ENCODE measurements around the gene FPR1.
A peak's percentile ranks its signal among the peaks of the same experiment; 100 is the strongest.

Gene FPR1, protein sequence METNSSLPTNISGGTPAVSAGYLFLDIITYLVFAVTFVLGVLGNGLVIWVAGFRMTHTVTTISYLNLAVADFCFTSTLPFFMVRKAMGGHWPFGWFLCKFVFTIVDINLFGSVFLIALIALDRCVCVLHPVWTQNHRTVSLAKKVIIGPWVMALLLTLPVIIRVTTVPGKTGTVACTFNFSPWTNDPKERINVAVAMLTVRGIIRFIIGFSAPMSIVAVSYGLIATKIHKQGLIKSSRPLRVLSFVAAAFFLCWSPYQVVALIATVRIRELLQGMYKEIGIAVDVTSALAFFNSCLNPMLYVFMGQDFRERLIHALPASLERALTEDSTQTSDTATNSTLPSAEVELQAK

DNA sequence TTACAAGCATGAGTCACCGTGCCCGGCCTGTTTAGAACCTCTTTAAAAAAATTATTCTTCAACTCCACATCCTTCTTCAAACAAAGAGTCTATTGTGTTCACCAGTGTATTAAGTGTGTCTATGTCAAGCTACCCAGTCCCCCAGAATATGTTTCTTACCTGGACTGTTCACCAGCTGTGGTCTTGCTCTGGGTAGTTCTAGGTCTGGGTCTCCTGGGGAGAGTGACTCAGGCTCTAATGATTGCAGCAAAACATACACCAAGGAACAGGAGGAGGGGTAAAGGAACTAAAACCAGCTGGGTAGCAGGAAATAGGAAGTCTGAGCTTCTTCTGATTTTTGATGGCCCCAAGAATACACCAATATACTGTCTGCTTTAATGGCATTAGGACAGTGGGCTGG is at the start of gene FPR1:
FPR1 (minus strand) TSS at position 224 of the 400 bp plus-strand sequence. CDS start 4,884 bp downstream, outside the sequence.
- no peak for DNase-seq

DNA sequence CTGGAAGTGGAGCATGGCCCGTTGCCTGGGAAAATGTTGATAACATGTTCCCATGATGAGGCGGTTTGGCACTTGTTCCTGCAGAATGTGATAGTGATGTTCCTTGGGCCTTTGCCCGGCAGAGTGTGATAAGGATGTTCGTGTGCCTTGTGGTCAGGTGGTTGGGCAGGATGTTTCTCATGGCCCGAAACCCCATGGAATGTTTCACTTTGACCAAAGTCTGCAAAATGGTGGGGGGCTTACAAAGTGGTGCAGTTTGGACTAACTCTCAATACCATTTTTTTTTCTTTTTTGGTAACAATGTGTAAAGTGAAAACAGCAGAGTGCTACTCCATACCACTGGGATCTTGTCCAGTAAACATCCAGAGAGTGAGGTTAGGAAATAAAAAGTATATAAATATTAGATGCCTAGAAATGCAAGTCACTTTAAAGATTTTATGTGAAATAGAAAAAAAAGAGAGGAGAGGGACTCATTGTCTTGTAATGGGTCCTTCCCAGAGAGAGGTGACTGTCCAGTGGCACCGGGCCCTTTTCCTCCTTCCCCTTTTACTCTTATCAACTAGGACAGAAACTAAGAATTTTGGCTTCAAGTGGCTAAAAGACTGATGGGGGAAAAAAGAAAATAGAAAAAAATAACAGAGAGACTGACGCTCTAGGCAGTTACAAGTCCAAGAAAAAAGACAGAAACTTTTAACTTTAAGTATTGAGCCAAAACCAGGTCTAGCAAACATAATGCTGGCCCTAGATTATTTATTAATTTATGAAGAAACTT is 49.0 kb upstream of the FPR1 start:
- DNase-seq, result no peak

DNA sequence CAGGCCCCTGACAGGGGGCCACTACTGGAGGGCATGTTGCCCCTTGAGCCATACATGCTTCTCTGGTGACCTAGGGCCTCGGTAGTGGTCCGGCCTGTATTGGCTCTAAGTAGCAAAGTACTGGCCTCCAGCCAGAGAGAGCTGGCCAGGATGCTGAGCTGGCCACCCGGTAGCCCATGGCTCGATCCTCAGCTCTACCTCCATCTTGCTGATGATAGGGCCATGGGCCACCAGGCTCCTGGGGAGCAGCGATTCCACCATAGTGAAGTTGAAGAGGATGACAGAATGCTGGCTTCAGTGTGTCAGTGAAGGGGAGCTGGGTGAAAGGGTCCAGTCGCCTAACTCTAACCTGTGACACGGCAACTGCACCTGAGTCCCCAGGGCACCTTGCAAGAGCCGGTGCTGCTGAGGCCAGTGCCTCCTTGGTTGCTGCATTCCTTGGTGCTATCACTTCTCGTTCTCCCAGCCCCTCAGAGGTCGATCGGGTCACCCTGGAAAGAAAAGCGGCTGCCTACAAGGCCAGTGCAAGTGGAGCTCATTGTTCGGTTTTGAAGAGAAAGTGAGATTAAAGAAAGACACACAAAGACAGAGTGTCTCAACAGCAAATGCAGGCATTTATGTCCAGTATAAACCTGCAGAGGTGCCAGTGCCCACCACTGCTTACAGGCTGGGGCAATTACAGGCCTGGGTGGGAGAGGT is 48.2 kb upstream of the FPR1 start:
- DNase-seq, result no peak

GRCh38 chr19:51799034-51799773 is 47.5 kb upstream of the FPR1 start:
- DNase-seq, result no peak

GRCh38 chr19:51798062-51798461 is 46.4 kb upstream of the FPR1 start:
- DNase-seq, result no peak

DNA sequence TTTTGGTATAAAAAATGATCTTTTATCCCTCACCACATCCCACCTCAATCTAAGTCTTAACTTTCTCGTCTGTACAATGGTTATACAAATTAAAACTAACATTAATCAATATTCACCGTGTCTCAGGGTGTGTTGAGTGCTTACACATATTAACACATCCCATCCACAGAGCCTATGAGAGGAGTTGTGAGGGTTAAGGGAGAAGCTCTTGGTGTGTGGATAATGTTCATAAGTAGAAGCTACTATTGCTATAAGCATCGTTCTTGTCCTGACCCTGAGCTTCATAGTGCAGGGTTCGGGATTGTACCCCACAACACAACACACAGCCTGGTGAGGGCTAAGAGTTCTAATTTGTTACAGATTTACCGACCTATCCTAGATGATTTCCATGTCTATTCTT is 45.8 kb upstream of the FPR1 start:
- DNase-seq, result no peak

- no peak for DNase-seq
Observed at GRCh38 chr19:51796195-51796679, 44.6 kb upstream of the FPR1 start.

DNA sequence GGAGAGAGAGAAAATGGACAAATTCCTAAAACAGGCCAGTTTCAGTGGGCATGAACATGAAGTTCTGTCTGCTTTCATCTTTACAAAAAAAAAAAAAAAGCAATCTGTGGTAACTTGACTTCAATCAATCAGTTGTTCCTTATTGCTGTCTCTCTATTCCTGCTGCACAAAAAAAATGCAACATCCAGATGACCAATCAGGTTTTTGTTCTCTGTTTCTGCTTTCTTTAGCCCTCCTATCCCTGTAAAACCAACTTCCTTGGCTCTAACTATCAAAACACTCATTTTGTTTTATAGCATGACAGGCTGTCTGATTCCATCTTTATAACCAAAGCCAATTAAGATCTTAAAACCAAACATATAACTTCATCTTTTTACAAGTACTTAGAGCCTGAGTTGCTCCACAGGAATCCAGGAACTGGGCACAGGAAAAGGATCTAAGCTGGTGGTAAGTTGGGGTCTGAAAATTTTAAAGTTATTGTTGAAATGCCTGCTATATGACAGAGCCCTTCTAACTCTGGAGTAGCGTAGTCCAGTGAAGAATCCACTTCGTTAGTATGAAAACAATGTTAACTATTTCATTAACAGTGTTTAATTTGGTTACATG is 43.3 kb upstream of the FPR1 start, which contains the start of gene FPR3:
FPR3 (plus strand) TSS at position 273 of the 606 bp plus-strand sequence. CDS start 28,592 bp downstream, outside the sequence.
- no peak for DNase-seq

- no peak for DNase-seq
Observed at GRCh38 chr19:51793994-51794393, 42.3 kb upstream of the FPR1 start.

- DNase-seq, result no peak
Observed at GRCh38 chr19:51792932-51793331, 41.3 kb upstream of the FPR1 start.

- no peak for DNase-seq
Observed at GRCh38 chr19:51789061-51789795, 37.5 kb upstream of the FPR1 start.

DNA sequence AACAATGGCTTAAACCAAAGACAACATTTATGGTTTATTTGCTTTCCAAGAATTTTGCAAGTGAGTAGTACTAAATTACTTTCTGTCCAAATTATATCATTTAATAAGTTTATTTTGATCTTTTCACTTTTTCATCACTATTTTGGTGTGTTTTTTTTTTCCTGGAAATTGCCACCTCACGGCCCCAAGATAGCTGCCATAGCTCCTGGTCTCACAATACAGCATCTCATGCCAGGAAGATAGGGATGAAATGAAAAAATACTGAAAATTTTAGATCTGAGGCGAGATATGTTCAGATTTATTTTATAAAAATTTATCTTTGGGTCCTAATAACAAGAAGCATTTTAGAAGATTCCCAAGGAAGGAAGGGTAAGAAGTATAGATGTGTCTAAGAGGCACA is 36.4 kb upstream of the FPR1 start:
- no peak for DNase-seq

DNA sequence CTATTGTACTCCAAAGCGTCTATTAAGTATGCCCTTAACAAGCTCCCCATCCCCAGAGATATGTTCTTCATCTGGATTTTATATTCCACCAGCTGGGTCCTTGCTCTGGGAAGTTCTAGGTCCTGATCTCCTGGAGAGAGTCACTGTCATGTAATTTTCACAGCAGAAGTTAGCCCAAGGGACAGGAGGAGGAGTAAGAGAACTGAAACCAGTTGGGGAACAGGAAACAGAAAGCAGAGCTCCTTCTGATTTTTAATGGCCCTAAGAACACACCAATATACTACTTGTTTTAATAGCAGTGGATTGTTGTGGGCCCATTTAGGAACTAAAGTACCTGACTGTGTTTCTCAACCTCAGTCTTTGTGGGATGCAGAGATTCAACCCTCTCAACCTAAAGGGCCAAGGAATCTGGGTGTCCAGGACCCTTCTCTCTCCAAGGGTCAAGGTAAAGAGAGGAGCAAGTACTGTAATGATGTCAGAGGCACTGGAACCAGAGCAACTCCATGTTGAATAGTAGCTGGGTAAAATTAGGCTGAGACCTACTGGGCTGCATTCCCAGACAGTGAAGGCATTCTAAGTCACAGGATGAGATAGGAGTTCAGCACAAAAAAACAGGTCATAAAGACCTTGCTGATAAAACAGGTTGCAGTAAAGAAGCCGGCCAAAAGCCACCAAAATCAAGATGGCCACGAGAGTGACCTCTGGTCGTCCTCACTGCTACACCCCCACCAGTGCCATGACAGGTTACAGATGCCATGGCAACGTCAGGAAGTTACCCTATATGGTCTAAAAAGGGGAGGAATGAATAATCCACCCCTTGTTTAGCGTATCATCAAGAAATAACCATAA is 35.2 kb upstream of the FPR1 start:
- no peak for DNase-seq

- peak; percentile 46 for DNase-seq
Observed at GRCh38 chr19:51784922-51785690, 33.4 kb upstream of the FPR1 start.

DNA sequence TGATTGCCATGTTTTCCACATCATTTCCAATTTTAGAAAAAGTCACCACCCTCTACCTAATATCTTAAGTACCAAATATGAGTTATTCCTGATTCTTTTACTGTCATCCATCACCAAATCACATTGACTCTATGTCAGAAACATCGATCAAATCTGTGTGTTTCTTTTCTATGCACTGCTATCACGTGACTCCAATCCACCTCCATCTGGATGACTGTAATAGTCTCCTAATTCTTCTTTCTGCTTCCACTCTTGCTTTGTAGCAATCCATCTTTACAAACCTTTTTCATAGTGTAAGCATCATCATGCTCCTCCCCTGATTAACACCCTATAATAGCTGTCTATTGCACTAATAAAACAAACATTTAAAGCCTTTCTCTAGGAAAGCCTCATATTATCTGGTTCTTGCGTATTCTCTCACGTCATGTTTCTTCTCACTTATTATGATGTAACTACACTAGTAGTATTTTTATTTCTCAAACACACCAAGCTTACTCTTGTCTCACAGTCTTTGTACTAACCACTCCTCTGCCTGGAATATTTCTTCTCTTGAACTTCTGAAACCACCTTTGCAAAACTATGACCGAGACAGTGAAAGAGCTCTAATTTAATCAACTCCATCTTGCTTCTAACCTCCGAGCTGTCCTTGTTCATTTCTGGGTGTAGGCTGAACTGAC is 32.6 kb upstream of the FPR1 start:
- no peak for DNase-seq

DNA sequence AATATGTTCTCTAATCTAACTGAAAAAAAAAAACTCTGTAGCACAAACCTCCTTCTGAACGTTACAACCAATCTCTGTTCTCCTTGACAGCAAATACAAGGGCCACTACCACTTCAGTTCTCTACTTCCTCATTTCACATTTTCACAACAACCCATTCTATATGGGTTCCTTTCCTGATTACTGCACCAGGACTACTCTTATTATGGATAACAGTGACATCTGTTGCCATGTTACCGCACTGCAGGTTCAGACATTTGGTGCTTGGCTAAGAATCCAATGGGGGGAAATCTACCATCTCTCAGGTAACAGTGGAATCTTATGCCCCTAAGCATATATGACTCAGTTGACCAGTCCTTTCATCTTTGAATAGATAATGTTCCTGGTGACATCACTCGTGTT is 31.7 kb upstream of the FPR1 start:
- no peak for DNase-seq

DNA sequence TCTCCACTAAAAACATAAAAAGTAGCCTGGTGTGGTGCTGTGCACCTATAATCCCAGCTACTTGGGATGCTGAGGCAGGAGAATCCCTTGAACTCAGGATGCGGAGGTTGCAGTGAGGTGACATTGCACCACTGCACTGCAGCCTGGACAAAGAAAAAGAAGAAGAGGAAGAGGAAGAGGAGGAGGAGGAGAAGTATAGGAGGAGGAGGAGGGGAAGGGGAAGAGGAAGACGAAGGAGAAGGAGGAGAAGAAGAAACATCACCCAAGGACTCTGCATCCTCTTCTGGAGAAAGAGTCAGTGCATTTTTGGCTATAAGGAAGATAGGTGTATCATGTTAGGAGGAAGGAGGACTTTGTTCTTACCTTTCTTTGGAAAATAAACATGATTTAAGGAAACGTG is 30.3 kb upstream of the FPR1 start:
- DNase-seq, result no peak

- no peak for DNase-seq
Observed at GRCh38 chr19:51780270-51780669, 28.6 kb upstream of the FPR1 start.

DNA sequence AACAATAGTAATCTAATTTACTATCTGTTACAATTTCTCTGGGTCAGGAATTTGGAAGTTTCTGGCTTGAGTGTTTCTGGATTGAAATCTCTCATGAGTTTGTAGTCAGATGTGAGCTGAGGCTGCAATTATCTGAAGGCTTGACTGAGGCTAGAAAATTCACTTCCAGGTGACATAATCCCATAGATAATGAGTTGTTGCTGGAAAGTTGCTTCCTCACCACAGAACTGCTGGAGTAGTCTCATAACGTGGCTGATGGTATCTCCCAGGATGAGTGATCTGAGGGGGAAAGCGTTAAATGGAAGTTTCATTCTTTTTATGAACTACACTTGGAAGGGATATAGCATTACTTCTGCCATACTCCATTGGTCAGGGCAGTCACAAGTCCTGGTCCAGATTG is 28.0 kb upstream of the FPR1 start:
- DNase-seq, result no peak
